Activated CD4-positive, alpha-beta T cell treated with anti-CD3 and anti-CD28 coated beads, Interleukin-2, amount 50 U/mL, for 24 hours (primary cell): ENCODE results near the gene MS4A4E.
"Not testable (repeated sequence)": the region's sequence is repeated elsewhere in the genome, so short reads cannot be mapped to it uniquely, and the experiment has no call there.

Source experiments
- DNase-seq, 2 donors: peaks; one replicate each; pipeline ENCODE4 v3.0.0-alpha.2; 2020; ENCODE audit warnings: low read depth in 1 of 2, low spot score in 1 of 2

Gene MS4A4E

GRCh38 chr11:60221692-60222091, 21.2 kb downstream of the MS4A4E start:
- DNase-seq = no peak

- no peak for DNase-seq
Measured at GRCh38 chr11:60221181-60221580, 21.8 kb downstream of the MS4A4E start.

- DNase-seq = no peak
Measured at GRCh38 chr11:60214386-60214785, 28.6 kb downstream of the MS4A4E start.

GRCh38 chr11:60211206-60211605, 31.7 kb downstream of the MS4A4E start:
- DNase-seq = no peak

- DNase-seq = no peak
Measured at GRCh38 chr11:60209977-60210376, 33.0 kb downstream of the MS4A4E start.

- no peak for DNase-seq
Measured at GRCh38 chr11:60208951-60209350, 34.0 kb downstream of the MS4A4E start.

GRCh38 chr11:60208146-60208895, 34.6 kb downstream of the MS4A4E start:
- DNase-seq = no peak

- no peak for DNase-seq
Measured at GRCh38 chr11:60206616-60207015, 36.3 kb downstream of the MS4A4E start.

GRCh38 chr11:60204922-60205321, 38.0 kb downstream of the MS4A4E start:
- no peak for DNase-seq

- DNase-seq = not testable (repeated sequence)
Measured at GRCh38 chr11:60201334-60201733, 41.6 kb downstream of the MS4A4E start.

- no peak for DNase-seq
Measured at GRCh38 chr11:60197442-60197841, 45.5 kb downstream of the MS4A4E start.

- DNase-seq = no peak
Measured at GRCh38 chr11:60195923-60196368, 47.0 kb downstream of the MS4A4E start.

GRCh38 chr11:60194511-60194910, 48.4 kb downstream of the MS4A4E start:
- DNase-seq = no peak

GRCh38 chr11:60193687-60194433, 49.1 kb downstream of the MS4A4E start:
- peak; percentile 6 to 60 for DNase-seq

GRCh38 chr11:60192564-60192963, 50.4 kb downstream of the MS4A4E start:
- not testable (repeated sequence) for DNase-seq

- not testable (repeated sequence) for DNase-seq
Measured at GRCh38 chr11:60188481-60188880, 54.5 kb downstream of the MS4A4E start.

- not testable (repeated sequence) for DNase-seq
Measured at GRCh38 chr11:60186128-60186527, 56.8 kb downstream of the MS4A4E start.

- DNase-seq = not testable (repeated sequence)
Measured at GRCh38 chr11:60185512-60185827, 57.5 kb downstream of the MS4A4E start.

GRCh38 chr11:60184824-60185511, 58.0 kb downstream of the MS4A4E start:
- no peak for DNase-seq

- no peak for DNase-seq
Measured at GRCh38 chr11:60183591-60184205, 59.2 kb downstream of the MS4A4E start.

GRCh38 chr11:60182541-60183330, 60.2 kb downstream of the MS4A4E start, which contains the start of gene MS4A6A:
Gene MS4A6A (minus strand): TSS chr11:60183083. CDS start chr11:60181727, 1,356 bp downstream.
- DNase-seq = no peak
